Breast epithelium (tissue), 4 donors: ENCODE measurements around the gene DAPP1. TPM values are rescaled to one million over a fixed set of nuclear protein-coding genes. Genes with fewer than 3 reads are reported as not detected.
A peak's percentile ranks its signal among the peaks of the same experiment; 100 is the strongest.

Experiments used
- DNase-seq, 2 donors: peaks; one replicate each; pipeline ENCODE4 v3.0.0-alpha.2; 2019; ENCODE audit warnings: low spot score in 2 of 2
- H3K27ac ChIP-seq, 2 donors: fragments of 200-600 bp; sonication (generic) in 1 of 2; one replicate each; pipeline ENCODE4 v1.5.1; 2016 to 2019; ENCODE audit warnings: mild to moderate bottlenecking in 1 of 2
- H3K27me3 ChIP-seq, 2 donors: fragments of 200-600 bp; sonication (generic) in 1 of 2; one replicate each; pipeline versions ENCODE4 v1.5.1 to v1.6.0; 2017 to 2019; ENCODE audit warnings: control low read depth in 1 of 2, mild to moderate bottlenecking in 1 of 2
- H3K36me3 ChIP-seq: fragments of 200-600 bp; one replicate; pipeline ENCODE4 v1.5.1; 2019
- H3K4me1 ChIP-seq, 2 donors: fragments of 200-600 bp; sonication (generic); one replicate each; pipeline ENCODE4 v1.5.1; 2016 to 2019; ENCODE audit warnings: control low read depth in 1 of 2
- H3K4me3 ChIP-seq, 3 donors: fragments of 200-600 bp; sonication (generic); 1 replicate in 2 of 3; 2 replicates in 1 of 3; pipeline ENCODE4 v1.5.1; 2016 to 2019; ENCODE audit warnings: mild to moderate bottlenecking in 3 of 3, moderate library complexity in 2 of 3
- H3K9me3 ChIP-seq, 2 donors: fragments of 200-600 bp; sonication (generic) in 1 of 2; one replicate each; pipeline ENCODE4 v1.5.1; 2016 to 2019; ENCODE audit warnings: control low read depth in 1 of 2
- CTCF ChIP-seq, 3 donors: fragments of 450-650 bp; IDR thresholded peaks; one replicate each; pipeline ENCODE4 v1.5.1; 2016 to 2017; ENCODE audit warnings: antibody characterized with exemption in 3 of 3, mild to moderate bottlenecking in 3 of 3, moderate library complexity in 3 of 3
- POLR2A ChIP-seq: fragments of 450-650 bp; IDR thresholded peaks from one replicate; pipeline ENCODE4 v1.6.1; 2016; ENCODE audit warnings: antibody characterized with exemption, mild to moderate bottlenecking, moderate library complexity
- POLR2AphosphoS5 ChIP-seq, 3 donors: sonication (generic); formaldehyde crosslinking; IDR thresholded peaks; one replicate each; pipeline ENCODE4 v1.6.1; 2017; ENCODE audit warnings: antibody characterized with exemption in 3 of 3
- intact Hi-C: fragments of 100-400 bp; cut with DNase I; formaldehyde crosslinking; loops from one replicate; pipeline ENCODE4 v1.15.1; 2023; ENCODE audit warnings: low total_unique reads
- total RNA-seq, 3 donors: library from RNA; depleted of rRNA; stranded (reverse); fragments of >200 nt; gene quantifications; one replicate each; pipeline ENCODE4 v1.1.0, GENCODE V29; 2016

The DAPP1 gene
- total RNA-seq, 3 donors from 2014 or later: 2.7 to 10.2 (median 4.9) TPM

GRCh38 chr4:99845179-99845578 is 28.6 kb downstream of the DAPP1 start:
- H3K4me3 ChIP-seq: no peak overlapping the region
- no peaks in the 10 kb centered on the region for H3K4me1 ChIP-seq
- intact Hi-C loops: no loop called here
- no peaks in the 10 kb centered on the region for H3K27me3 ChIP-seq
- no peaks in the 10 kb centered on the region for H3K36me3 ChIP-seq
- no peak for TF ChIP-seq POLR2AphosphoS5 (IDR thresholded peaks at IDR 0.05)
- TF ChIP-seq CTCF (IDR thresholded peaks at IDR 0.05): no peak
- no peak for TF ChIP-seq POLR2A
- H3K9me3 ChIP-seq: no peaks in the 10 kb centered on the region
- H3K27ac ChIP-seq: no peak overlapping the region
- DNase-seq: no peak

- no peaks in the 10 kb centered on the region for H3K9me3 ChIP-seq
- TF ChIP-seq POLR2AphosphoS5 (IDR thresholded peaks at IDR 0.05) (no peak), POLR2A (no peak), CTCF (IDR thresholded peaks at IDR 0.05) (no peak)
- no peak overlapping the region for H3K27ac ChIP-seq
- H3K4me1 ChIP-seq: no peaks in the 10 kb centered on the region
- H3K27me3 ChIP-seq: no peaks in the 10 kb centered on the region
- no peak overlapping the region for H3K4me3 ChIP-seq
- no peaks in the 10 kb centered on the region for H3K36me3 ChIP-seq
- intact Hi-C loops: no loop called here
- DNase-seq: no peak
Observed at GRCh38 chr4:99845708-99846469, 29.3 kb downstream of the DAPP1 start.

GRCh38 chr4:99846891-99847290 is 30.3 kb downstream of the DAPP1 start:
- TF ChIP-seq POLR2A (no peak), CTCF (IDR thresholded peaks at IDR 0.05) (no peak), POLR2AphosphoS5 (IDR thresholded peaks at IDR 0.05) (no peak)
- no peaks in the 10 kb centered on the region for H3K9me3 ChIP-seq
- H3K27me3 ChIP-seq: no peaks in the 10 kb centered on the region
- H3K4me1 ChIP-seq: no peaks in the 10 kb centered on the region
- no peaks in the 10 kb centered on the region for H3K36me3 ChIP-seq
- H3K4me3 ChIP-seq: no peak overlapping the region
- DNase-seq: no peak
- H3K27ac ChIP-seq: peak overlapping the region in 1 of 2 donors; percentile 17
- intact Hi-C loops: no loop called here

GRCh38 chr4:99847362-99847976 is 30.8 kb downstream of the DAPP1 start:
- Histone ChIP-seq H3K9me3 (no peaks in the 10 kb centered on the region), H3K4me1 (no peaks in the 10 kb centered on the region), H3K4me3 (no peak overlapping the region), H3K27me3 (no peaks in the 10 kb centered on the region), H3K36me3 (no peaks in the 10 kb centered on the region), H3K27ac (peak overlapping the region in 1 of 2 donors; percentile 17)
- intact Hi-C loops: no loop called here
- DNase-seq: no peak
- TF ChIP-seq POLR2AphosphoS5 (IDR thresholded peaks at IDR 0.05) (no peak), POLR2A (no peak), CTCF (IDR thresholded peaks at IDR 0.05) (no peak)

- Histone ChIP-seq H3K27me3 (no peaks in the 10 kb centered on the region), H3K27ac (no peak overlapping the region), H3K9me3 (no peaks in the 10 kb centered on the region), H3K36me3 (no peaks in the 10 kb centered on the region), H3K4me3 (no peak overlapping the region), H3K4me1 (no peaks in the 10 kb centered on the region)
- DNase-seq: no peak
- intact Hi-C loops: no loop called here
- TF ChIP-seq POLR2A: no peak
- TF ChIP-seq POLR2AphosphoS5 (IDR thresholded peaks at IDR 0.05): no peak
- TF ChIP-seq CTCF (IDR thresholded peaks at IDR 0.05): no peak
Observed at GRCh38 chr4:99848591-99849001, 32.0 kb downstream of the DAPP1 start.
